HepG2 (cell line): Measurements from ENCODE around the gene DDRGK1.

Source experiments
- CTCF ChIP-seq: sonication (generic); formaldehyde crosslinking; IDR thresholded peaks from 2 replicates; pipeline ENCODE4 v1.5.0; 2020; ENCODE audit warnings: mild to moderate bottlenecking, missing genetic modification reagents, moderate library complexity
- FOXA1 ChIP-seq, 2 experiments: fragments of 450-650 bp in 1 of 2; sonication (generic) in 1 of 2; formaldehyde crosslinking in 1 of 2; IDR thresholded peaks; 2 replicates each; pipeline versions ENCODE4 v1.4.0 to v1.6.1; 2016 to 2020; ENCODE audit warnings: missing genetic modification reagents in 1 of 2
- IRF1 ChIP-seq: sonication (generic); formaldehyde crosslinking; IDR thresholded peaks from 2 replicates; pipeline ENCODE4 v1.4.0; 2020; ENCODE audit warnings: low read depth, mild to moderate bottlenecking, missing genetic modification reagents
- MLLT10 ChIP-seq: sonication (generic); formaldehyde crosslinking; IDR thresholded peaks from 2 replicates; pipeline ENCODE4 v1.4.0; 2020; ENCODE audit warnings: missing genetic modification reagents
- RAD21 ChIP-seq: fragments of 450-650 bp; formaldehyde crosslinking; IDR thresholded peaks from 2 replicates; pipeline ENCODE4 v1.5.0; 2020; ENCODE audit warnings: mild to moderate bottlenecking
- RBAK ChIP-seq: sonication (generic); formaldehyde crosslinking; IDR thresholded peaks from 2 replicates; pipeline ENCODE4 v1.5.1; 2020; ENCODE audit warnings: mild to moderate bottlenecking, missing genetic modification reagents
- ZNF124 ChIP-seq: sonication (generic); formaldehyde crosslinking; IDR thresholded peaks from 2 replicates; pipeline ENCODE4 v1.4.0; 2020; ENCODE audit warnings: missing genetic modification reagents
- ZNF274 ChIP-seq: sonication (generic); formaldehyde crosslinking; IDR thresholded peaks from 2 replicates; pipeline ENCODE4 v1.5.1; 2020; ENCODE audit warnings: mild to moderate bottlenecking, missing genetic modification reagents
- ZNF598 ChIP-seq: sonication (generic); formaldehyde crosslinking; IDR thresholded peaks from 2 replicates; pipeline ENCODE4 v1.5.1; 2020; ENCODE audit warnings: mild to moderate bottlenecking, missing genetic modification reagents, borderline replicate concordance

- TF ChIP-seq ZNF124 (CRISPR knock-in tag) = no peak
- peak; percentile 69 for TF ChIP-seq CTCF (CRISPR knock-in tag)
- no peak for TF ChIP-seq FOXA1 (IDR thresholded peaks at IDR 0.05)
- TF ChIP-seq FOXA1 (CRISPR knock-in tag; IDR thresholded peaks at IDR 0.05) = no peak
- TF ChIP-seq MLLT10 (CRISPR knock-in tag) = no peak
- TF ChIP-seq IRF1 (CRISPR knock-in tag) = no peak
- TF ChIP-seq RAD21 (CRISPR knock-in tag) = no peak; the same call in 1 of the 2 replicates
- TF ChIP-seq ZNF598 = no peak; the same call in 1 of the 2 replicates
- no peak for TF ChIP-seq RBAK (CRISPR knock-in tag)
- peak; percentile 74 for TF ChIP-seq ZNF274 (CRISPR knock-in tag)
Measured at GRCh38 chr20:3248167-3248992, 43.9 kb upstream of the DDRGK1 start.
